IMR-90 (cell line): Measurements from ENCODE around the gene RNF17.
"Not testable (repeated sequence)": the region's sequence is repeated elsewhere in the genome, so short reads cannot be mapped to it uniquely, and the experiment has no call there.

Experiments
- CEBPB ChIP-seq: IDR thresholded peaks from 2 replicates; pipeline ENCODE4 v1.6.1; 2012; ENCODE audit warnings: low read depth, low read length, improper control_type of control experiment
- FOS ChIP-seq: fragments of 150-350 bp; IDR thresholded peaks from 2 replicates; pipeline ENCODE4 v1.6.1; 2016; ENCODE audit warnings: low read depth, low read length
- MXI1 ChIP-seq: IDR thresholded peaks from 2 replicates; pipeline ENCODE4 v1.6.1; 2012; ENCODE audit warnings: low read depth, mild to moderate bottlenecking, low read length, moderate library complexity, borderline replicate concordance
- POLR2A ChIP-seq: IDR thresholded peaks from 2 replicates; pipeline ENCODE4 v1.6.1; 2012; ENCODE audit warnings: mild to moderate bottlenecking, low read depth, low read length
- RAD21 ChIP-seq: IDR thresholded peaks from 2 replicates; pipeline ENCODE4 v1.6.1; 2012; ENCODE audit warnings: low read length, improper control_type of control experiment
- RCOR1 ChIP-seq: IDR thresholded peaks from 2 replicates; pipeline ENCODE4 v1.6.1; 2012; ENCODE audit warnings: mild to moderate bottlenecking, low read length, improper control_type of control experiment; ENCODE audit not compliant: insufficient replicate concordance
- RFX5 ChIP-seq: IDR thresholded peaks from 2 replicates; pipeline ENCODE4 v1.8.0; 2012; ENCODE audit warnings: low read depth, mild to moderate bottlenecking, low read length, moderate library complexity
- SMC3 ChIP-seq: fragments of 150-350 bp; IDR thresholded peaks from 2 replicates; pipeline ENCODE4 v1.6.1; 2016; ENCODE audit warnings: low read depth, mild to moderate bottlenecking, antibody characterized with exemption, low read length, moderate library complexity
- TF ChIP-seq, protein P1 (sequence below): conservative IDR thresholded peaks from 2 replicates; pipeline ENCODE4 v1.5.1; 2012; ENCODE audit warnings: mild to moderate bottlenecking, low read depth, low read length, improper control_type of control experiment
- TF ChIP-seq, protein P2 (sequence below): fragments of 150-350 bp; IDR thresholded peaks from 2 replicates; pipeline ENCODE4 v1.6.1; 2017; ENCODE audit warnings: mild to moderate bottlenecking, antibody characterized with exemption, low read length, low read depth

DNA sequence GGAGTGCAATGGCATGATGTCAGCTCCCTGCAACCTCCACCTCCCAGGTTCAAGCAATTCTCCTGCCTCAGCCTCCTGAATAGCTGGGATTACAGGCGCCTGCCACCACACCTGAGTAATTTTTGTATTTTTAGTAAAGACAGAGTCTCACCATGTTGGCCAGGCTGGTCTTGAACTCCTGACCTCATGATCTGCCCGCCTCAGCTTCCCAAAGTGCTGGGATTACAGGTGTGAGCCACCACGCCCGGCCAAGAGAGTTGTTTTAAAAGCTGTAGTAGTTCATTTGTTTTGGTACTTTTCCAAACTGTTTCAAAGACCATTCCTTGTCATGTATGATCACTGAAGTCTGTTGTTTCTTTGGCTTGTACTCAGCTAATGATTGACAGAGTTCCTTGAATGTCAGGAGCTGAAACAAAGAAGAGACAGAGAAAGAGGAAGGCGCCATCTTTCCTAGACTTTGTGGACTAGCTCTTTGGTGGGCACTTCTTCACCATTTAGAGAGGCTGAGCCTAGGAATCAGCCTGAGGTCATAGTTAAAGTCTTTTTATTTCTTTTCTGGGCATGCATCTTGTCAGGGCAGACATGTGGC is 59.2 kb downstream of the RNF17 start:
- TF ChIP-seq RFX5, POLR2A, FOS, RAD21, MXI1, SMC3, RCOR1, CEBPB: not testable (repeated sequence)
- TF ChIP-seq, protein P1, sequence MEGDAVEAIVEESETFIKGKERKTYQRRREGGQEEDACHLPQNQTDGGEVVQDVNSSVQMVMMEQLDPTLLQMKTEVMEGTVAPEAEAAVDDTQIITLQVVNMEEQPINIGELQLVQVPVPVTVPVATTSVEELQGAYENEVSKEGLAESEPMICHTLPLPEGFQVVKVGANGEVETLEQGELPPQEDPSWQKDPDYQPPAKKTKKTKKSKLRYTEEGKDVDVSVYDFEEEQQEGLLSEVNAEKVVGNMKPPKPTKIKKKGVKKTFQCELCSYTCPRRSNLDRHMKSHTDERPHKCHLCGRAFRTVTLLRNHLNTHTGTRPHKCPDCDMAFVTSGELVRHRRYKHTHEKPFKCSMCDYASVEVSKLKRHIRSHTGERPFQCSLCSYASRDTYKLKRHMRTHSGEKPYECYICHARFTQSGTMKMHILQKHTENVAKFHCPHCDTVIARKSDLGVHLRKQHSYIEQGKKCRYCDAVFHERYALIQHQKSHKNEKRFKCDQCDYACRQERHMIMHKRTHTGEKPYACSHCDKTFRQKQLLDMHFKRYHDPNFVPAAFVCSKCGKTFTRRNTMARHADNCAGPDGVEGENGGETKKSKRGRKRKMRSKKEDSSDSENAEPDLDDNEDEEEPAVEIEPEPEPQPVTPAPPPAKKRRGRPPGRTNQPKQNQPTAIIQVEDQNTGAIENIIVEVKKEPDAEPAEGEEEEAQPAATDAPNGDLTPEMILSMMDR = not testable (repeated sequence)
- TF ChIP-seq, protein P2, sequence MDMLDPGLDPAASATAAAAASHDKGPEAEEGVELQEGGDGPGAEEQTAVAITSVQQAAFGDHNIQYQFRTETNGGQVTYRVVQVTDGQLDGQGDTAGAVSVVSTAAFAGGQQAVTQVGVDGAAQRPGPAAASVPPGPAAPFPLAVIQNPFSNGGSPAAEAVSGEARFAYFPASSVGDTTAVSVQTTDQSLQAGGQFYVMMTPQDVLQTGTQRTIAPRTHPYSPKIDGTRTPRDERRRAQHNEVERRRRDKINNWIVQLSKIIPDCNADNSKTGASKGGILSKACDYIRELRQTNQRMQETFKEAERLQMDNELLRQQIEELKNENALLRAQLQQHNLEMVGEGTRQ = not testable (repeated sequence)
